Fibroblast of villous mesenchyme (primary cell): ENCODE results near the gene TOX2. TPM values are rescaled to one million over a fixed set of nuclear protein-coding genes. Genes with fewer than 3 reads are reported as not detected.

ENCODE experiments used
- DNase-seq: peaks from one replicate; pipeline ENCODE4 v3.0.0-alpha.2; 2010; ENCODE audit warnings: low read depth
- H3K4me3 ChIP-seq: 2 replicates; pipeline ENCODE4 v1.5.1; 2011; ENCODE audit warnings: low read depth, mild to moderate bottlenecking, low read length
- CTCF ChIP-seq: IDR thresholded peaks from 2 replicates; pipeline ENCODE4 v1.5.1; 2012; ENCODE audit warnings: low read depth, mild to moderate bottlenecking, low read length; ENCODE audit not compliant: insufficient read depth
- total RNA-seq: library from RNA; depleted of rRNA; stranded (reverse); fragments of >200 nt; gene quantifications from 2 replicates; pipeline ENCODE4 v1.2.3, GENCODE V29; 2012

Gene TOX2
- total RNA-seq, 1 donor: 0.43 TPM

- no peak overlapping the region for H3K4me3 ChIP-seq
- DNase-seq: no peak
- no peak for TF ChIP-seq CTCF
These were observed 15.2 kb upstream of the TOX2 start for GRCh38 chr20:43899274-43900120.

- TF ChIP-seq CTCF: no peak
- no peak for DNase-seq
These were observed 14.6 kb upstream of the TOX2 start for GRCh38 chr20:43900121-43900466.

GRCh38 chr20:43900496-43900895 is 14.2 kb upstream of the TOX2 start:
- TF ChIP-seq CTCF: no peak
- H3K4me3 ChIP-seq: no peak overlapping the region
- DNase-seq: no peak

More at GRCh38 chr20:43900121-43900466, 14.6 kb upstream of the TOX2 start:
- H3K4me3 ChIP-seq: no peak overlapping the region

- DNase-seq: no peak
- no peak for TF ChIP-seq CTCF
- no peak overlapping the region for H3K4me3 ChIP-seq
These were observed 13.4 kb upstream of the TOX2 start for GRCh38 chr20:43901296-43901695.

- H3K4me3 ChIP-seq: no peak overlapping the region
- no peak for DNase-seq
- TF ChIP-seq CTCF: no peak
These were observed 10.5 kb upstream of the TOX2 start for GRCh38 chr20:43903953-43904826.

GRCh38 chr20:43904827-43905177 is 9.8 kb upstream of the TOX2 start:
- no peak overlapping the region for H3K4me3 ChIP-seq
- DNase-seq: no peak
- TF ChIP-seq CTCF: no peak
